SK-N-SH (cell line): ENCODE results near the gene DNAH3. TPM values are rescaled to one million over a fixed set of nuclear protein-coding genes. Genes with fewer than 3 reads are reported as not detected.
"Not testable (repeated sequence)": the region's sequence is repeated elsewhere in the genome, so short reads cannot be mapped to it uniquely, and the experiment has no call there.

Experiments
- CTCF ChIA-PET: fragments of 300-600, 350-600 bp; formaldehyde crosslinking; extraction: SDS; loops from one replicate; lab custom pipeline; 2021; lab: Yijun Ruan, JAX
- POLR2A ChIA-PET: fragments of 350-600 bp; sonication (Branson Sonifier 250); formaldehyde crosslinking; extraction: SDS; loops from one replicate; lab custom pipeline; 2020; ENCODE audit warnings: antibody characterized with exemption, inconsistent platforms; lab: Yijun Ruan, JAX
- DNase-seq: peaks from one replicate; pipeline ENCODE4 v3.0.0; 2012
- H2AFZ ChIP-seq: fragments of 200-600 bp; sonication (generic); 2 replicates; pipeline ENCODE4 v1.8.1; 2016; ENCODE audit warnings: antibody characterized with exemption, mild to moderate bottlenecking, low read depth
- H3F3A ChIP-seq: fragments of 200-600 bp; sonication (generic); replicated peaks from 2 replicates; pipeline ENCODE3; 2016; ENCODE audit warnings: antibody characterized with exemption, mild to moderate bottlenecking; ENCODE audit not compliant: insufficient read depth
- H3K27ac ChIP-seq, 2 experiments: fragments of 200-500 bp in 1 of 2; fragments of 200-600 bp in 1 of 2; sonication (Bioruptor generic) in 1 of 2; sonication (generic), shearing (Covaris generic) in 1 of 2; 2 replicates each; pipeline versions ENCODE4 v1.5.1 to v1.6.1; 2014 to 2016; ENCODE audit warnings: low read depth in 2 of 2, inconsistent platforms in 1 of 2, low read length in 1 of 2, mild to moderate bottlenecking in 1 of 2, mixed read lengths in 1 of 2
- H3K27me3 ChIP-seq: fragments of 200-600 bp; sonication (generic), shearing (Covaris generic); 2 replicates; pipeline ENCODE4 v1.6.1; 2016; ENCODE audit warnings: mixed run types; ENCODE audit not compliant: insufficient read depth
- H3K36me3 ChIP-seq, 2 experiments: fragments of 200-500 bp in 1 of 2; fragments of 200-600 bp in 1 of 2; sonication (Bioruptor generic) in 1 of 2; sonication (generic) in 1 of 2; replicated peaks in 1 of 2; 2 replicates each; pipeline versions ENCODE3 to v1.5.1; 2014 to 2016; ENCODE audit warnings: low read length in 1 of 2, mild to moderate bottlenecking in 1 of 2; ENCODE audit not compliant: insufficient read depth in 2 of 2, control insufficient read depth in 1 of 2
- H3K4me1 ChIP-seq, 2 experiments: fragments of 200-500 bp in 1 of 2; fragments of 200-600 bp in 1 of 2; sonication (Bioruptor generic) in 1 of 2; sonication (generic), shearing (Covaris generic) in 1 of 2; 2 replicates each; pipeline versions ENCODE4 v1.5.1 to v1.6.1; 2014 to 2016; ENCODE audit warnings: low read depth in 1 of 2, low read length in 1 of 2, mixed run types in 1 of 2; ENCODE audit not compliant: insufficient read depth in 2 of 2, control insufficient read depth in 1 of 2
- H3K4me2 ChIP-seq: fragments of 200-600 bp; sonication (generic), shearing (Covaris generic); 2 replicates; pipeline ENCODE4 v1.6.1; 2017; ENCODE audit warnings: mixed run types
- H3K4me3 ChIP-seq, 2 experiments: fragments of 200-500 bp in 1 of 2; fragments of 200-600 bp in 1 of 2; sonication (Bioruptor generic) in 1 of 2; sonication (generic), shearing (Covaris generic) in 1 of 2; 2 replicates each; pipeline versions ENCODE4 v1.5.1 to v1.8.1; 2014 to 2016; ENCODE audit warnings: low read depth in 2 of 2, inconsistent platforms in 1 of 2, low read length in 1 of 2, mild to moderate bottlenecking in 1 of 2, mixed read lengths in 1 of 2, moderate library complexity in 1 of 2
- H3K79me2 ChIP-seq: fragments of 200-600 bp; sonication (generic); 2 replicates; pipeline ENCODE4 v1.8.1; 2017; ENCODE audit warnings: mild to moderate bottlenecking; ENCODE audit not compliant: insufficient read depth
- H3K9ac ChIP-seq: fragments of 200-600 bp; sonication (generic); 2 replicates; pipeline ENCODE4 v1.6.1; 2017; ENCODE audit warnings: mixed run types
- H3K9me2 ChIP-seq: fragments of 200-600 bp; sonication (generic); 2 replicates; pipeline ENCODE4 v1.6.1; 2017; ENCODE audit warnings: mixed run types
- H3K9me3 ChIP-seq: fragments of 200-600 bp; sonication (generic); 2 replicates; pipeline ENCODE4 v1.6.1; 2017; ENCODE audit warnings: mixed run types, mild to moderate bottlenecking, moderate library complexity
- H4K20me1 ChIP-seq: fragments of 200-600 bp; sonication (generic); 2 replicates; pipeline ENCODE4 v1.6.1; 2017; ENCODE audit warnings: mild to moderate bottlenecking, mixed run types; ENCODE audit not compliant: insufficient read depth
- CHD2 ChIP-seq: fragments of 150-350 bp; IDR thresholded peaks from 2 replicates; pipeline ENCODE4 v1.6.1; 2018; ENCODE audit warnings: low read length; ENCODE audit not compliant: partially characterized antibody
- EZH2phosphoT487 ChIP-seq: fragments of 200-600 bp; sonication (generic); IDR thresholded peaks from 2 replicates; pipeline ENCODE4 v1.6.1; 2017; ENCODE audit warnings: low read depth, mixed run types, mild to moderate bottlenecking, antibody characterized with exemption, moderate library complexity, borderline replicate concordance
- FOSL2 ChIP-seq: IDR thresholded peaks from 2 replicates; pipeline ENCODE4 v1.4.0; 2012; ENCODE audit warnings: low read depth, mild to moderate bottlenecking, moderate library complexity, borderline replicate concordance
- FOXJ3 ChIP-seq: sonication (generic); formaldehyde crosslinking; IDR thresholded peaks from 2 replicates; pipeline ENCODE4 v1.5.1; 2020; ENCODE audit warnings: mild to moderate bottlenecking, missing genetic modification reagents
- FOXM1 ChIP-seq: IDR thresholded peaks from 2 replicates; pipeline ENCODE4 v1.4.0; 2012; ENCODE audit warnings: low read depth, mild to moderate bottlenecking
- GABPA ChIP-seq: IDR thresholded peaks from 2 replicates; pipeline ENCODE4 v1.4.0; 2012; ENCODE audit warnings: low read depth, mild to moderate bottlenecking
- MAX ChIP-seq: IDR thresholded peaks from 2 replicates; pipeline ENCODE4 v1.4.0; 2012; ENCODE audit warnings: low read depth
- NFIC ChIP-seq: IDR thresholded peaks from 2 replicates; pipeline ENCODE4 v1.4.0; 2012; ENCODE audit warnings: borderline replicate concordance
- NRF1 ChIP-seq: IDR thresholded peaks from 2 replicates; pipeline ENCODE4 v1.6.1; 2012; ENCODE audit warnings: low read depth, mild to moderate bottlenecking, low read length
- POLR2AphosphoS5 ChIP-seq: IDR thresholded peaks from 2 replicates; pipeline ENCODE4 v1.6.1; 2012; ENCODE audit warnings: low read depth, low read length
- RFX5 ChIP-seq: IDR thresholded peaks from 2 replicates; pipeline ENCODE4 v1.6.1; 2012; ENCODE audit warnings: mild to moderate bottlenecking, improper control_type of control experiment, low read length
- RXRA ChIP-seq: IDR thresholded peaks from 2 replicates; pipeline ENCODE4 v1.4.0; 2012; ENCODE audit warnings: low read depth, mild to moderate bottlenecking, borderline replicate concordance
- SMC3 ChIP-seq: IDR thresholded peaks from 2 replicates; pipeline ENCODE4 v1.6.1; 2012; ENCODE audit warnings: low read depth, low read length, improper control_type of control experiment
- TAF1 ChIP-seq: IDR thresholded peaks from 2 replicates; pipeline ENCODE4 v1.6.1; 2012; ENCODE audit warnings: low read depth, mild to moderate bottlenecking, low read length, moderate library complexity, borderline replicate concordance
- TCF12 ChIP-seq: IDR thresholded peaks from 2 replicates; pipeline ENCODE4 v1.4.0; 2012
- YY1 ChIP-seq: IDR thresholded peaks from 2 replicates; pipeline ENCODE4 v1.4.0; 2012; ENCODE audit warnings: low read depth, mild to moderate bottlenecking
- ZBTB33 ChIP-seq: IDR thresholded peaks from 2 replicates; pipeline ENCODE4 v1.4.0; 2012; ENCODE audit warnings: low read depth, borderline replicate concordance
- WGBS: methylation state at CpG from one replicate; pipeline ENCODE4 v1.1.6; 2017; ENCODE audit warnings: low lambda C conversion rate; 5-methylcytosine and 5-hydroxymethylcytosine counted together
- polyA plus RNA-seq, 3 experiments: library from polyadenylated mRNA; depleted of rRNA; stranded (reverse); fragments of >200 nt; gene quantifications; 2 replicates each; pipeline ENCODE4 v1.2.3, GENCODE V29; 2012

DNAH3 gene
- polyA plus RNA-seq, 1 of the 3 experiments (the other 2 are of a cell fraction), result not detected

GRCh38 chr16:20949660-20950059 lies 201.0 kb downstream of the DNAH3 start:
- H3F3A ChIP-seq, result no peaks in the 10 kb centered on the region
- no peak overlapping the region for H3K27ac ChIP-seq
- TF ChIP-seq NFIC, result no peak
- H3K79me2 ChIP-seq, result no peaks in the 10 kb centered on the region
- 37% methylated on average over 3 of the region's 3 CpGs for WGBS
- no peaks in the 10 kb centered on the region for H3K4me1 ChIP-seq
- H3K4me3 ChIP-seq, result no peak overlapping the region
- H2AFZ ChIP-seq, result no peak overlapping the region
- H3K27me3 ChIP-seq, result no peaks in the 10 kb centered on the region; the same call in 1 of the 2 replicates
- DNase-seq, result no peak
- no peaks in the 10 kb centered on the region for H4K20me1 ChIP-seq
- H3K4me2 ChIP-seq, result no peak overlapping the region
- CTCF ChIA-PET, result no interaction called here
- H3K9me3 ChIP-seq, result no peaks in the 10 kb centered on the region
- H3K9me2 ChIP-seq, result no peaks in the 10 kb centered on the region
- no peaks in the 10 kb centered on the region for H3K36me3 ChIP-seq
- H3K9ac ChIP-seq, result no peak overlapping the region
- POLR2A ChIA-PET, result no interaction called here

DNA sequence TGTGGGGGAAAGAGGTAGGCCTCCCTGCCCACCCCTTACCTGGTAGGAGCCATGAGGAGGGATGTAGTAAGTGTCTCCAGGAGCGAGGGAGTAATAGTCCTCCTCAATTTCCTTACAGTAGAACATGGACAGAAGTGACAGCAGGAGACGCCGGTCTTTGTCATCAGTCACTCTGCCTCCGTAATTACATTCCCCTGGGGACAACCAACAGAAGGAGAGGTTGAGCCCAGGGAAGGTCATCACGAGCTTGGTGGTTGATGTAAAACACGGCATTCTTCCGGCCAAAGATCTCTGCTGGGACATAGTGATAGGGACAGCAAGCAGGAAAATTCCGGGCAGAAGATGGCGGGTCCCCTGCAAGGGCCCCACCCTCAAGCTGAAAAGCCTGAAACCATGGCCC lies 202.2 kb downstream of the DNAH3 start:
- Histone ChIP-seq H3K4me2 (no peak overlapping the region), H4K20me1 (no peaks in the 10 kb centered on the region), H3K9me3 (no peaks in the 10 kb centered on the region), H3K9me2 (no peaks in the 10 kb centered on the region), H3K27me3 (no peaks in the 10 kb centered on the region; the same call in 1 of the 2 replicates), H3K36me3 (no peaks in the 10 kb centered on the region), H2AFZ (no peak overlapping the region), H3F3A (no peaks in the 10 kb centered on the region), H3K27ac (no peak overlapping the region), H3K79me2 (no peaks in the 10 kb centered on the region), H3K4me3 (no peak overlapping the region), H3K9ac (no peak overlapping the region), H3K4me1 (no peaks in the 10 kb centered on the region)
- POLR2A ChIA-PET, result no interaction called here
- CTCF ChIA-PET, result interaction anchor here (1.8 kb wide), 1 partner anchor 10 kb away, joined by 4 read pairs; no protein-coding TSS in a partner anchor
- no peak for TF ChIP-seq RXRA
- TF ChIP-seq TAF1, result no peak
- TF ChIP-seq RFX5, result no peak
- no peak for TF ChIP-seq GABPA
- DNase-seq, result no peak
- 54% methylated on average over 7 of the region's 9 CpGs for WGBS

DNA sequence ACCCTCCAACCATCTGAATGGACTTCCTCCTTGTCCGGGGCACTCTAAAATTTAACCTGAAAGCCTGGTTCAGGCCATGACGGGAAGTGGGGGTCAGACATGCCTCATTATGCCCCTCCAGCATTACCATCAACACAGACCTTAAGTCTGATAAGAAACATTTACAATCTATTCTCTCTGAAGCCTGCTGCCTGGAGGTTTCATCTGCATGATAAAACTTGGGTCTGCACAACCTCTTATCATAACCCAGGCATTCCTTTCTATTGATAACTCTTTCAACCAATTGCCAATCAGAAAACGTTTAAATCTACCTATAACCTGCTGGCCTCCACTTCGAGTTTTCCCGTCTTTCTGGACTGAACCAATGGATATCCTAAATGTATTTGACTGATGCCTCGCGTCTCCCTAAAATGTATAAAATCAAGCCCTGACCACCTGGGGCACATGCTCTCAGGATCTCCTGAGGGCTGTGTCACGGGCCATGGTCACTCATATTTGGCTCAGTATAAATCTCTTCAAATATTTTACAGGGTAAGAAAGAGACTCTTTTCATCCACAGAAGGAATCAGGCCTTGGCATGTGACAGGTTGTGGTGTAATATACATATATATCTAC lies 204.5 kb downstream of the DNAH3 start:
- Histone ChIP-seq H3K9ac (no peak overlapping the region), H3K79me2 (no peaks in the 10 kb centered on the region), H3K4me2 (no peak overlapping the region), H3K36me3 (no peaks in the 10 kb centered on the region), H3F3A (no peaks in the 10 kb centered on the region), H3K4me3 (no peak overlapping the region), H3K27ac (no peak overlapping the region), H4K20me1 (no peaks in the 10 kb centered on the region), H3K9me3 (no peaks in the 10 kb centered on the region), H2AFZ (no peak overlapping the region)
- ChIA-PET CTCF (no interaction called here), POLR2A (no interaction called here)
- TF ChIP-seq FOSL2, result no peak
- TF ChIP-seq TCF12, result no peak
- no peak for TF ChIP-seq MAX
- no peak for TF ChIP-seq YY1
- TF ChIP-seq CHD2, result no peak
- no peak for TF ChIP-seq EZH2phosphoT487
- no peak for TF ChIP-seq FOXM1
- TF ChIP-seq TAF1, result no peak
- no peak for TF ChIP-seq POLR2AphosphoS5
- no peak for TF ChIP-seq ZBTB33
- TF ChIP-seq SMC3, result no peak
- TF ChIP-seq RXRA, result no peak
- TF ChIP-seq FOXJ3 (CRISPR knock-in tag), result no peak
- no peak for TF ChIP-seq NRF1
- TF ChIP-seq, all 33 proteins: peak for 0
- no peak for DNase-seq
- Histone ChIP-seq H3K27me3 (no peaks in the 10 kb centered on the region), H3K9me2 (no peaks in the 10 kb centered on the region), H3K4me1 (no peaks in the 10 kb centered on the region)
- WGBS, result 63% methylated on average over 8 of the region's 8 CpGs

DNA sequence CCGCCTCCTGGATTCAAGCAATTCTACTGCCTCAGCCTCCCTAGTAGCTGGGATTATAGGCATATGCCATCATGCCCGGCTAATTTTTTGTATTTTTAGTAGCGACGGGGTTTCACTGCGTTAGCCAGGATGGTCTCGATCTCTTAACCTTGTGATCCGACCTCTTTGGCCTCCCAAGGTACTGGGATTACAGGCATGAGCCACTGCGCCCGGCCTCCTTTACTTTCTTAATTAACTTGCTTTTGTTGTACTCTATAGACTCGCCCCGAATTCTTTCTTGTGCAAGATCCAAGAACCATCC lies 205.1 kb downstream of the DNAH3 start:
- H2AFZ ChIP-seq, result not testable (repeated sequence)

More for the DNA sequence above, 205.1 kb downstream of the DNAH3 start:
- H3K9me2 ChIP-seq, H3K4me3 ChIP-seq, H3K27me3 ChIP-seq, H3F3A ChIP-seq, H3K4me1 ChIP-seq, H3K79me2 ChIP-seq, H3K9me3 ChIP-seq, H4K20me1 ChIP-seq, H3K4me2 ChIP-seq, H3K9ac ChIP-seq, H3K36me3 ChIP-seq, DNase-seq, POLR2A ChIA-PET, CTCF ChIA-PET, H3K27ac ChIP-seq: not testable (repeated sequence)
- 82% methylated on average over 11 of the region's 11 CpGs for WGBS
